GM12878 (cell line): ENCODE results near the gene TBXAS1. TPM values are rescaled to one million over a fixed set of nuclear protein-coding genes. Genes with fewer than 3 reads are reported as not detected.
A peak's percentile ranks its signal among the peaks of the same experiment; 100 is the strongest.

ENCODE experiments used
- BHLHE40 ChIP-seq, 2 experiments: fragments of 450-650 bp in 1 of 2; IDR thresholded peaks; 2 replicates each; pipeline ENCODE4 v1.6.1; 2011 to 2017; ENCODE audit warnings: low read depth in 2 of 2, borderline replicate concordance in 1 of 2, improper control_type of control experiment in 1 of 2, low read length in 1 of 2, mild to moderate bottlenecking in 1 of 2
- ETV6 ChIP-seq, 2 experiments: fragments of 450-650 bp in 1 of 2; IDR thresholded peaks in 1 of 2; conservative IDR thresholded peaks in 1 of 2; 2 replicates each; pipeline ENCODE4 v1.6.1; 2014; ENCODE audit warnings: antibody characterized with exemption in 1 of 2, borderline replicate concordance in 1 of 2, low read depth in 1 of 2, mild to moderate bottlenecking in 1 of 2, moderate library complexity in 1 of 2
- IRF4 ChIP-seq: IDR thresholded peaks from 2 replicates; pipeline ENCODE4 v1.6.1; 2011; ENCODE audit warnings: low read depth, low read length
- MEF2A ChIP-seq: IDR thresholded peaks from 2 replicates; pipeline ENCODE4 v1.6.1; 2011; ENCODE audit warnings: low read depth, mild to moderate bottlenecking, low read length, moderate library complexity; ENCODE audit not compliant: insufficient read depth
- RCOR1 ChIP-seq: conservative IDR thresholded peaks from 2 replicates; pipeline ENCODE4 v1.6.1; 2012; ENCODE audit warnings: low read depth, low read length, improper control_type of control experiment
- SMAD1 ChIP-seq: fragments of 450-650 bp; IDR thresholded peaks from 2 replicates; pipeline ENCODE4 v1.6.1; 2018; ENCODE audit warnings: mild to moderate bottlenecking, low read depth; ENCODE audit not compliant: partially characterized antibody
- SMARCA5 ChIP-seq: fragments of 450-650 bp; IDR thresholded peaks from 2 replicates; pipeline ENCODE4 v1.6.1; 2017; ENCODE audit warnings: mild to moderate bottlenecking
- TCF7 ChIP-seq: IDR thresholded peaks from 2 replicates; pipeline ENCODE4 v1.6.1; 2014; ENCODE audit warnings: antibody characterized with exemption, borderline replicate concordance
- WRNIP1 ChIP-seq: IDR thresholded peaks from 2 replicates; pipeline ENCODE4 v1.6.1; 2011; ENCODE audit warnings: low read depth, low read length, improper control_type of control experiment, borderline replicate concordance
- polyA plus RNA-seq, 11 experiments: library from polyadenylated mRNA; depleted of rRNA in 4 of 11; unstranded in 6 of 11; stranded (reverse) in 5 of 11; fragments of >200 nt; fragmentation: Nextera tagmentation in 4 of 11; fragmentation: Illumina TruSeq in 1 of 11; extraction: Ambion mirVana in 4 of 11; extraction: Trizol in 1 of 11; gene quantifications; 1 replicate in 1 of 11; 2 replicates in 10 of 11; pipeline versions ENCODE4 v1.2.1 to v1.2.3, GENCODE V29; 2011 to 2016; ENCODE audit warnings: inconsistent platforms in 2 of 11, missing spikeins in 2 of 11, low read depth in 1 of 11
- total RNA-seq, 4 experiments: library from RNA; depleted of rRNA in 3 of 4; stranded (reverse); fragments of >200 nt in 3 of 4; fragmentation: Illumina TruSeq in 1 of 4; extraction: Trizol in 1 of 4; gene quantifications; 2 replicates each; pipeline versions ENCODE4 v1.2.1 to v1.2.3, GENCODE V29; 2013 to 2021
- TF ChIP-seq, protein P1 (sequence below): fragments of 450-650 bp; IDR thresholded peaks from 2 replicates; pipeline ENCODE4 v1.6.1; 2017; ENCODE audit warnings: mild to moderate bottlenecking, moderate library complexity

TBXAS1 gene
- total and polyA plus RNA-seq, 10 of the 15 experiments (the other 5 are each of a cell fraction or from before 2014, with no cell fraction given), result 1.5 to 32.7 (median 16.3) TPM

DNA sequence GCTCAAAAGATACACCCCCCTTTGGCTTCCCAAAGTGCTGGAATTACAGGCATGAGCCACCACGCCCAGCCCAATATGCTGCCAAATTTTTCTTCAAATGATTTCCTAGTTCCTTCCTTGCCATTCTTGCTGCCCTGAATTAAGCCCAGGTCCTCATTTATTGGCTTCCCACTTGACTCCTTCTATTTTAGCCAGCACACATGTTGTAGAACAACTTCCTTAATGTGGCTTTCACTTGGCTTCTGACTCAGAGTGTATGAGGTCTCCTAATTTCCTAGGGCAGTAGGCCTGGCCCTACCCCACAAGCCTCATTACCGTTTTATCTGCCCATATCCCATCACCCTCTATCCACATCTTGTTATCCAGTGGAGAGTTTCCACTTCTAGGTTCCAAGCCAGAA, 29.5 kb upstream of the TBXAS1 start (continued):
- TF ChIP-seq, protein P1, sequence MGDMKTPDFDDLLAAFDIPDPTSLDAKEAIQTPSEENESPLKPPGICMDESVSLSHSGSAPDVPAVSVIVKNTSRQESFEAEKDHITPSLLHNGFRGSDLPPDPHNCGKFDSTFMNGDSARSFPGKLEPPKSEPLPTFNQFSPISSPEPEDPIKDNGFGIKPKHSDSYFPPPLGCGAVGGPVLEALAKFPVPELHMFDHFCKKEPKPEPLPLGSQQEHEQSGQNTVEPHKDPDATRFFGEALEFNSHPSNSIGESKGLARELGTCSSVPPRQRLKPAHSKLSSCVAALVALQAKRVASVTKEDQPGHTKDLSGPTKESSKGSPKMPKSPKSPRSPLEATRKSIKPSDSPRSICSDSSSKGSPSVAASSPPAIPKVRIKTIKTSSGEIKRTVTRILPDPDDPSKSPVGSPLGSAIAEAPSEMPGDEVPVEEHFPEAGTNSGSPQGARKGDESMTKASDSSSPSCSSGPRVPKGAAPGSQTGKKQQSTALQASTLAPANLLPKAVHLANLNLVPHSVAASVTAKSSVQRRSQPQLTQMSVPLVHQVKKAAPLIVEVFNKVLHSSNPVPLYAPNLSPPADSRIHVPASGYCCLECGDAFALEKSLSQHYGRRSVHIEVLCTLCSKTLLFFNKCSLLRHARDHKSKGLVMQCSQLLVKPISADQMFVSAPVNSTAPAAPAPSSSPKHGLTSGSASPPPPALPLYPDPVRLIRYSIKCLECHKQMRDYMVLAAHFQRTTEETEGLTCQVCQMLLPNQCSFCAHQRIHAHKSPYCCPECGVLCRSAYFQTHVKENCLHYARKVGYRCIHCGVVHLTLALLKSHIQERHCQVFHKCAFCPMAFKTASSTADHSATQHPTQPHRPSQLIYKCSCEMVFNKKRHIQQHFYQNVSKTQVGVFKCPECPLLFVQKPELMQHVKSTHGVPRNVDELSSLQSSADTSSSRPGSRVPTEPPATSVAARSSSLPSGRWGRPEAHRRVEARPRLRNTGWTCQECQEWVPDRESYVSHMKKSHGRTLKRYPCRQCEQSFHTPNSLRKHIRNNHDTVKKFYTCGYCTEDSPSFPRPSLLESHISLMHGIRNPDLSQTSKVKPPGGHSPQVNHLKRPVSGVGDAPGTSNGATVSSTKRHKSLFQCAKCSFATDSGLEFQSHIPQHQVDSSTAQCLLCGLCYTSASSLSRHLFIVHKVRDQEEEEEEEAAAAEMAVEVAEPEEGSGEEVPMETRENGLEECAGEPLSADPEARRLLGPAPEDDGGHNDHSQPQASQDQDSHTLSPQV, result no peak
- TF ChIP-seq MEF2A (0 out of 2 replicates have a peak, but pooled peaks have one; percentile 15), RCOR1 (no peak), ETV6 (conservative IDR thresholded peaks at IDR 0.05 in 1 of 2, IDR thresholded peaks at IDR 0.05 in 1 of 2; ENCODE audit: borderline replicate concordance in 1 of 2, low read depth in 1 of 2) (peak in 1 of 2 experiments; percentile 57; a peak in 1 of 4 replicates), WRNIP1 (no peak), BHLHE40 (IDR thresholded peaks at IDR 0.05; ENCODE audit: borderline replicate concordance in 1 of 2, low read depth in 2 of 2, low read length in 1 of 2) (no peak), SMAD1 (no peak), IRF4 (no peak), TCF7 (no peak), SMARCA5 (no peak)
